WTC11 (cell line): ENCODE measurements around the gene C2CD2.

Experiments used
- CREB1 ChIP-seq: sonication (generic); formaldehyde crosslinking; IDR thresholded peaks from 2 replicates; pipeline ENCODE4 v1.8.0; 2023; ENCODE audit warnings: mild to moderate bottlenecking, missing genetic modification reagents
- EMX1 ChIP-seq: fragments of 250-450 bp; sonication (Bioruptor Pico); IDR thresholded peaks from 2 replicates; pipeline ENCODE4 v1.8.0; 2021; ENCODE audit warnings: mild to moderate bottlenecking
- ERG ChIP-seq: fragments of 250-450 bp; sonication (Bioruptor Pico); IDR thresholded peaks from 2 replicates; pipeline ENCODE4 v1.8.0; 2021; ENCODE audit warnings: mild to moderate bottlenecking
- NFYB ChIP-seq: sonication (generic); formaldehyde crosslinking; conservative IDR thresholded peaks from 2 replicates; pipeline ENCODE4 v1.8.0; 2022; ENCODE audit warnings: low read depth, missing genetic modification reagents
- ZNF121 ChIP-seq: sonication (generic); formaldehyde crosslinking; IDR thresholded peaks from 2 replicates; pipeline ENCODE4 v1.8.0; 2023; ENCODE audit warnings: missing genetic modification reagents
- TF ChIP-seq, protein P1 (sequence below): fragments of 200-600 bp; IDR thresholded peaks from 2 replicates; pipeline ENCODE4 v1.8.0; 2022; ENCODE audit warnings: antibody characterized with exemption

DNA sequence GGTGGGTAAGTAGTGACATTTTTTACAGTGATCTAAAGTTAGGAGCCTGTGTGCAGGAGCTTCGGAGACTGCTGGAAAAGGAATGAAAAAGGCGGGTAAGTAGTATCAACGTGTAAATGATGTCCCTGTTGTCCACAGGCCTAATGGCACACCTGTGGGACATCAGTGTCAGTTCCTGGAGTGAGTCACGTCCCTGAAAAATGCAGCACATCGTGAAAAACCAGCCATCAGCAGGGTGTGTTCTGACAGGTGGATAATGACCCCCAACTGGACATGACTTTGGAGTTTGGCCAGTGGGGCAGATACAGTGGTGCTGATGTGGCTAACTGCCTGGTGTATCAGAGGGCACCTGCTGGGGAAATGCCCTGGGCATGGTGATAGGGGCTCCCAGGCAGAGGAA, 62.7 kb downstream of the C2CD2 start:
- no peak for TF ChIP-seq CREB1
- TF ChIP-seq ERG, result no peak
- no peak for TF ChIP-seq NFYB
- TF ChIP-seq ZNF121, result no peak
- TF ChIP-seq, protein P1, sequence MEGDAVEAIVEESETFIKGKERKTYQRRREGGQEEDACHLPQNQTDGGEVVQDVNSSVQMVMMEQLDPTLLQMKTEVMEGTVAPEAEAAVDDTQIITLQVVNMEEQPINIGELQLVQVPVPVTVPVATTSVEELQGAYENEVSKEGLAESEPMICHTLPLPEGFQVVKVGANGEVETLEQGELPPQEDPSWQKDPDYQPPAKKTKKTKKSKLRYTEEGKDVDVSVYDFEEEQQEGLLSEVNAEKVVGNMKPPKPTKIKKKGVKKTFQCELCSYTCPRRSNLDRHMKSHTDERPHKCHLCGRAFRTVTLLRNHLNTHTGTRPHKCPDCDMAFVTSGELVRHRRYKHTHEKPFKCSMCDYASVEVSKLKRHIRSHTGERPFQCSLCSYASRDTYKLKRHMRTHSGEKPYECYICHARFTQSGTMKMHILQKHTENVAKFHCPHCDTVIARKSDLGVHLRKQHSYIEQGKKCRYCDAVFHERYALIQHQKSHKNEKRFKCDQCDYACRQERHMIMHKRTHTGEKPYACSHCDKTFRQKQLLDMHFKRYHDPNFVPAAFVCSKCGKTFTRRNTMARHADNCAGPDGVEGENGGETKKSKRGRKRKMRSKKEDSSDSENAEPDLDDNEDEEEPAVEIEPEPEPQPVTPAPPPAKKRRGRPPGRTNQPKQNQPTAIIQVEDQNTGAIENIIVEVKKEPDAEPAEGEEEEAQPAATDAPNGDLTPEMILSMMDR, result no peak
- TF ChIP-seq EMX1 (CRISPR knock-in tag), result no peak
